Adipocyte (in vitro differentiated cells): Measurements from ENCODE around the gene GANC.

Source experiments
- DNase-seq: peaks from one replicate; pipeline ENCODE4 v3.0.0-alpha.2; 2015; ENCODE audit warnings: low read depth
- H3K27me3 ChIP-seq: replicated peaks from 2 replicates; pipeline ENCODE4 v1.7.0; 2013; ENCODE audit warnings: mild to moderate bottlenecking, low read length, moderate library complexity; ENCODE audit not compliant: control insufficient read depth, insufficient read depth
- H3K36me3 ChIP-seq: 2 replicates; pipeline ENCODE4 v1.7.0; 2013; ENCODE audit warnings: low read length, mild to moderate bottlenecking, moderate library complexity; ENCODE audit not compliant: control insufficient read depth, insufficient read depth, severe bottlenecking
- H3K4me1 ChIP-seq: 2 replicates; pipeline ENCODE4 v1.7.0; 2013; ENCODE audit warnings: mild to moderate bottlenecking, low read length, moderate library complexity; ENCODE audit not compliant: control insufficient read depth, insufficient read depth
- H3K4me3 ChIP-seq: 2 replicates; pipeline ENCODE4 v1.7.0; 2013; ENCODE audit warnings: mild to moderate bottlenecking, low read length, moderate library complexity
- H3K9ac ChIP-seq: 2 replicates; pipeline ENCODE4 v1.7.0; 2013; ENCODE audit warnings: mild to moderate bottlenecking, low read length, moderate library complexity
- H3K9me3 ChIP-seq: 2 replicates; pipeline ENCODE4 v1.7.0; 2013; ENCODE audit warnings: mild to moderate bottlenecking, low read length, moderate library complexity; ENCODE audit not compliant: control insufficient read depth

Gene GANC

GRCh38 chr15:42403389-42403788, 130.4 kb downstream of the GANC start:
- Histone ChIP-seq H3K4me3 (no peak overlapping the region), H3K27me3 (no peaks in the 10 kb centered on the region), H3K36me3 (peaks cover 18% of the 10 kb centered on the region), H3K9me3 (no peaks in the 10 kb centered on the region), H3K4me1 (no peaks in the 10 kb centered on the region), H3K9ac (no peak overlapping the region)
- DNase-seq, result no peak

GRCh38 chr15:42404461-42405235, 131.6 kb downstream of the GANC start:
- H3K9me3 ChIP-seq, result no peaks in the 10 kb centered on the region
- no peaks in the 10 kb centered on the region for H3K27me3 ChIP-seq
- H3K9ac ChIP-seq, result no peak overlapping the region
- no peak overlapping the region for H3K4me3 ChIP-seq
- DNase-seq, result no peak
- no peaks in the 10 kb centered on the region for H3K4me1 ChIP-seq
- peaks cover 18% of the 10 kb centered on the region for H3K36me3 ChIP-seq

- Histone ChIP-seq H3K27me3 (no peaks in the 10 kb centered on the region), H3K4me1 (no peaks in the 10 kb centered on the region), H3K4me3 (no peak overlapping the region), H3K9ac (no peak overlapping the region), H3K9me3 (no peaks in the 10 kb centered on the region), H3K36me3 (peaks cover 29% of the 10 kb centered on the region)
- DNase-seq, result no peak
Observed at GRCh38 chr15:42405863-42406482, 133.0 kb downstream of the GANC start.
